IPS-15b (cell line): Measurements from ENCODE around the gene LGALS9.
"Not testable (repeated sequence)": the region's sequence is repeated elsewhere in the genome, so short reads cannot be mapped to it uniquely, and the experiment has no call there.

Source experiments
- H3K27me3 ChIP-seq: one replicate; pipeline ENCODE4 v1.6.1; 2013; ENCODE audit warnings: low read length; ENCODE audit not compliant: control insufficient read depth, insufficient read depth
- H3K36me3 ChIP-seq: one replicate; pipeline ENCODE4 v1.6.1; 2013; ENCODE audit warnings: low read length; ENCODE audit not compliant: control insufficient read depth, insufficient read depth
- H3K4me1 ChIP-seq: one replicate; pipeline ENCODE4 v1.6.1; 2013; ENCODE audit warnings: mild to moderate bottlenecking, low read length; ENCODE audit not compliant: control insufficient read depth, insufficient read depth
- H3K4me3 ChIP-seq: one replicate; pipeline ENCODE4 v1.5.1; 2013; ENCODE audit warnings: low read depth, low read length
- H3K9ac ChIP-seq: one replicate; pipeline ENCODE4 v1.6.1; 2013; ENCODE audit warnings: low read depth, mild to moderate bottlenecking, low read length
- H3K9me3 ChIP-seq: one replicate; pipeline ENCODE4 v1.6.1; 2013; ENCODE audit warnings: mild to moderate bottlenecking, low read length; ENCODE audit not compliant: control insufficient read depth, insufficient read depth

Gene LGALS9

GRCh38 chr17:27649111-27649571 is 18.2 kb downstream of the LGALS9 start:
- H3K4me3 ChIP-seq, H3K4me1 ChIP-seq, H3K36me3 ChIP-seq, H3K27me3 ChIP-seq, H3K9me3 ChIP-seq, H3K9ac ChIP-seq: not testable (repeated sequence)

GRCh38 chr17:27649929-27650328 is 18.9 kb downstream of the LGALS9 start:
- H3K4me1 ChIP-seq: no peaks in the 10 kb centered on the region
- no peaks in the 10 kb centered on the region for H3K36me3 ChIP-seq

GRCh38 chr17:27650836-27651235 is 19.8 kb downstream of the LGALS9 start:
- no peaks in the 10 kb centered on the region for H3K4me1 ChIP-seq
- H3K27me3 ChIP-seq: no peaks in the 10 kb centered on the region
- no peak overlapping the region for H3K9ac ChIP-seq
- H3K9me3 ChIP-seq: no peaks in the 10 kb centered on the region
- no peak overlapping the region for H3K4me3 ChIP-seq
- H3K36me3 ChIP-seq: no peaks in the 10 kb centered on the region

More at GRCh38 chr17:27649929-27650328, 18.9 kb downstream of the LGALS9 start:
- H3K9me3 ChIP-seq: no peaks in the 10 kb centered on the region
- no peak overlapping the region for H3K4me3 ChIP-seq
- no peak overlapping the region for H3K9ac ChIP-seq
- H3K27me3 ChIP-seq: no peaks in the 10 kb centered on the region

GRCh38 chr17:27651411-27652345 is 20.7 kb downstream of the LGALS9 start:
- Histone ChIP-seq H3K27me3 (no peaks in the 10 kb centered on the region), H3K36me3 (no peaks in the 10 kb centered on the region), H3K9ac (no peak overlapping the region), H3K9me3 (no peaks in the 10 kb centered on the region), H3K4me1 (no peaks in the 10 kb centered on the region), H3K4me3 (no peak overlapping the region)

- H3K9ac ChIP-seq, H3K4me3 ChIP-seq, H3K9me3 ChIP-seq, H3K27me3 ChIP-seq, H3K4me1 ChIP-seq, H3K36me3 ChIP-seq: not testable (repeated sequence)
These were observed 22.5 kb downstream of the LGALS9 start for GRCh38 chr17:27653449-27653971.

GRCh38 chr17:27654136-27654535 is 23.1 kb downstream of the LGALS9 start:
- H3K27me3 ChIP-seq: no peaks in the 10 kb centered on the region
- H3K9ac ChIP-seq: no peak overlapping the region
- no peaks in the 10 kb centered on the region for H3K4me1 ChIP-seq
- no peak overlapping the region for H3K4me3 ChIP-seq
- no peaks in the 10 kb centered on the region for H3K9me3 ChIP-seq
- no peaks in the 10 kb centered on the region for H3K36me3 ChIP-seq

- Histone ChIP-seq H3K4me1 (no peaks in the 10 kb centered on the region), H3K9ac (no peak overlapping the region), H3K9me3 (no peaks in the 10 kb centered on the region), H3K4me3 (no peak overlapping the region), H3K36me3 (no peaks in the 10 kb centered on the region), H3K27me3 (no peaks in the 10 kb centered on the region)
These were observed 23.9 kb downstream of the LGALS9 start for GRCh38 chr17:27654654-27655524.

- H3K36me3 ChIP-seq, H3K27me3 ChIP-seq, H3K4me3 ChIP-seq, H3K4me1 ChIP-seq, H3K9me3 ChIP-seq, H3K9ac ChIP-seq: not testable (repeated sequence)
These were observed 24.6 kb downstream of the LGALS9 start for GRCh38 chr17:27655525-27656111.

GRCh38 chr17:27656620-27657019 is 25.6 kb downstream of the LGALS9 start:
- not testable (repeated sequence) for H3K4me1 ChIP-seq, H3K36me3 ChIP-seq, H3K27me3 ChIP-seq, H3K4me3 ChIP-seq, H3K9me3 ChIP-seq, H3K9ac ChIP-seq

- no peaks in the 10 kb centered on the region for H3K9me3 ChIP-seq
- H3K36me3 ChIP-seq: no peaks in the 10 kb centered on the region
- H3K27me3 ChIP-seq: no peaks in the 10 kb centered on the region
- no peaks in the 10 kb centered on the region for H3K4me1 ChIP-seq
- H3K4me3 ChIP-seq: no peak overlapping the region
- no peak overlapping the region for H3K9ac ChIP-seq
These were observed 26.6 kb downstream of the LGALS9 start for GRCh38 chr17:27657620-27658019.

GRCh38 chr17:27659683-27660082 is 28.7 kb downstream of the LGALS9 start:
- H3K9me3 ChIP-seq: no peaks in the 10 kb centered on the region
- no peak overlapping the region for H3K9ac ChIP-seq
- H3K4me3 ChIP-seq: no peak overlapping the region
- no peaks in the 10 kb centered on the region for H3K36me3 ChIP-seq
- no peaks in the 10 kb centered on the region for H3K4me1 ChIP-seq
- H3K27me3 ChIP-seq: no peaks in the 10 kb centered on the region
